ENCODE results near the gene MMP12. TPM values are rescaled to one million over a fixed set of nuclear protein-coding genes. Genes with fewer than 3 reads are reported as not detected.

Gene MMP12
- total and polyA plus RNA-seq, 4 donors: not detected

DNA sequence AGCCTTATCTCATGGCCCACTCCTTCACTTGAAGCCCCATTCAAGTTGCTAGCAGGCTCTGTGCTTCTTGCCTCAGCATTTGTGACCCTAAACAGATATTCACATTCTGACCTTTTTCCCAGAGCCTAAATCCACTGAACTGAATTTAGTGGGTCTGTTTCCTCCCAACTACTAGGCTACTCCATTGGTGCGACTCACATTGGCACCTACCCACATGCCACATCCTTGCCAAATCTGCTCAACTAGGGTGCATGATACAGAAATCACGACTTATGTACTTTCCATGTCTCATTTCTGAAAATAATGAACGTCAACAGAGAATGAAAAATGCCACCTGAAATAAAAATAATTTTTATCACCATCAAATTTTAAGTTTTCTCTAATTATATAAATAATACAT lies 8.4 kb upstream of the MMP12 start:
- TF ChIP-seq, protein P1, sequence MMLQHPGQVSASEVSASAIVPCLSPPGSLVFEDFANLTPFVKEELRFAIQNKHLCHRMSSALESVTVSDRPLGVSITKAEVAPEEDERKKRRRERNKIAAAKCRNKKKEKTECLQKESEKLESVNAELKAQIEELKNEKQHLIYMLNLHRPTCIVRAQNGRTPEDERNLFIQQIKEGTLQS (IDR thresholded peaks at IDR 0.05): no peak
- TF ChIP-seq SP1 (IDR thresholded peaks at IDR 0.05) (no peak), YY1 (IDR thresholded peaks at IDR 0.05) (no peak), RAD21 (IDR thresholded peaks at IDR 0.05) (no peak), FOXA2 (IDR thresholded peaks at IDR 0.05) (no peak), HNF4A (conservative IDR thresholded peaks at IDR 0.05) (no peak), HNF4G (IDR thresholded peaks at IDR 0.05) (no peak), NR2F2 (IDR thresholded peaks at IDR 0.05) (no peak), RXRA (IDR thresholded peaks at IDR 0.05) (no peak), FOXA1 (IDR thresholded peaks at IDR 0.05) (no peak), EGR1 (IDR thresholded peaks at IDR 0.05; ENCODE audit: low read depth in 2 of 2) (no peak)
- TF ChIP-seq, protein P2, sequence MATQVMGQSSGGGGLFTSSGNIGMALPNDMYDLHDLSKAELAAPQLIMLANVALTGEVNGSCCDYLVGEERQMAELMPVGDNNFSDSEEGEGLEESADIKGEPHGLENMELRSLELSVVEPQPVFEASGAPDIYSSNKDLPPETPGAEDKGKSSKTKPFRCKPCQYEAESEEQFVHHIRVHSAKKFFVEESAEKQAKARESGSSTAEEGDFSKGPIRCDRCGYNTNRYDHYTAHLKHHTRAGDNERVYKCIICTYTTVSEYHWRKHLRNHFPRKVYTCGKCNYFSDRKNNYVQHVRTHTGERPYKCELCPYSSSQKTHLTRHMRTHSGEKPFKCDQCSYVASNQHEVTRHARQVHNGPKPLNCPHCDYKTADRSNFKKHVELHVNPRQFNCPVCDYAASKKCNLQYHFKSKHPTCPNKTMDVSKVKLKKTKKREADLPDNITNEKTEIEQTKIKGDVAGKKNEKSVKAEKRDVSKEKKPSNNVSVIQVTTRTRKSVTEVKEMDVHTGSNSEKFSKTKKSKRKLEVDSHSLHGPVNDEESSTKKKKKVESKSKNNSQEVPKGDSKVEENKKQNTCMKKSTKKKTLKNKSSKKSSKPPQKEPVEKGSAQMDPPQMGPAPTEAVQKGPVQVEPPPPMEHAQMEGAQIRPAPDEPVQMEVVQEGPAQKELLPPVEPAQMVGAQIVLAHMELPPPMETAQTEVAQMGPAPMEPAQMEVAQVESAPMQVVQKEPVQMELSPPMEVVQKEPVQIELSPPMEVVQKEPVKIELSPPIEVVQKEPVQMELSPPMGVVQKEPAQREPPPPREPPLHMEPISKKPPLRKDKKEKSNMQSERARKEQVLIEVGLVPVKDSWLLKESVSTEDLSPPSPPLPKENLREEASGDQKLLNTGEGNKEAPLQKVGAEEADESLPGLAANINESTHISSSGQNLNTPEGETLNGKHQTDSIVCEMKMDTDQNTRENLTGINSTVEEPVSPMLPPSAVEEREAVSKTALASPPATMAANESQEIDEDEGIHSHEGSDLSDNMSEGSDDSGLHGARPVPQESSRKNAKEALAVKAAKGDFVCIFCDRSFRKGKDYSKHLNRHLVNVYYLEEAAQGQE (IDR thresholded peaks at IDR 0.05): no peak
- TF ChIP-seq, protein P3, sequence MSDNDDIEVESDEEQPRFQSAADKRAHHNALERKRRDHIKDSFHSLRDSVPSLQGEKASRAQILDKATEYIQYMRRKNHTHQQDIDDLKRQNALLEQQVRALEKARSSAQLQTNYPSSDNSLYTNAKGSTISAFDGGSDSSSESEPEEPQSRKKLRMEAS (IDR thresholded peaks at IDR 0.05): no peak
- TF ChIP-seq, protein P4, sequence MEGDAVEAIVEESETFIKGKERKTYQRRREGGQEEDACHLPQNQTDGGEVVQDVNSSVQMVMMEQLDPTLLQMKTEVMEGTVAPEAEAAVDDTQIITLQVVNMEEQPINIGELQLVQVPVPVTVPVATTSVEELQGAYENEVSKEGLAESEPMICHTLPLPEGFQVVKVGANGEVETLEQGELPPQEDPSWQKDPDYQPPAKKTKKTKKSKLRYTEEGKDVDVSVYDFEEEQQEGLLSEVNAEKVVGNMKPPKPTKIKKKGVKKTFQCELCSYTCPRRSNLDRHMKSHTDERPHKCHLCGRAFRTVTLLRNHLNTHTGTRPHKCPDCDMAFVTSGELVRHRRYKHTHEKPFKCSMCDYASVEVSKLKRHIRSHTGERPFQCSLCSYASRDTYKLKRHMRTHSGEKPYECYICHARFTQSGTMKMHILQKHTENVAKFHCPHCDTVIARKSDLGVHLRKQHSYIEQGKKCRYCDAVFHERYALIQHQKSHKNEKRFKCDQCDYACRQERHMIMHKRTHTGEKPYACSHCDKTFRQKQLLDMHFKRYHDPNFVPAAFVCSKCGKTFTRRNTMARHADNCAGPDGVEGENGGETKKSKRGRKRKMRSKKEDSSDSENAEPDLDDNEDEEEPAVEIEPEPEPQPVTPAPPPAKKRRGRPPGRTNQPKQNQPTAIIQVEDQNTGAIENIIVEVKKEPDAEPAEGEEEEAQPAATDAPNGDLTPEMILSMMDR (IDR thresholded peaks at IDR 0.05; ENCODE audit: low read depth, low read length, missing input control): no peak
- TF ChIP-seq, protein P5, sequence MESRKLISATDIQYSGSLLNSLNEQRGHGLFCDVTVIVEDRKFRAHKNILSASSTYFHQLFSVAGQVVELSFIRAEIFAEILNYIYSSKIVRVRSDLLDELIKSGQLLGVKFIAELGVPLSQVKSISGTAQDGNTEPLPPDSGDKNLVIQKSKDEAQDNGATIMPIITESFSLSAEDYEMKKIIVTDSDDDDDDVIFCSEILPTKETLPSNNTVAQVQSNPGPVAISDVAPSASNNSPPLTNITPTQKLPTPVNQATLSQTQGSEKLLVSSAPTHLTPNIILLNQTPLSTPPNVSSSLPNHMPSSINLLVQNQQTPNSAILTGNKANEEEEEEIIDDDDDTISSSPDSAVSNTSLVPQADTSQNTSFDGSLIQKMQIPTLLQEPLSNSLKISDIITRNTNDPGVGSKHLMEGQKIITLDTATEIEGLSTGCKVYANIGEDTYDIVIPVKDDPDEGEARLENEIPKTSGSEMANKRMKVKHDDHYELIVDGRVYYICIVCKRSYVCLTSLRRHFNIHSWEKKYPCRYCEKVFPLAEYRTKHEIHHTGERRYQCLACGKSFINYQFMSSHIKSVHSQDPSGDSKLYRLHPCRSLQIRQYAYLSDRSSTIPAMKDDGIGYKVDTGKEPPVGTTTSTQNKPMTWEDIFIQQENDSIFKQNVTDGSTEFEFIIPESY (IDR thresholded peaks at IDR 0.05): no peak
- Histone ChIP-seq H3K9ac (ENCODE audit: low read depth in 1 of 2, low read length in 2 of 2) (no peak overlapping the region), H3K4me1 (ENCODE audit: control insufficient read depth in 4 of 4, insufficient read depth in 4 of 4, low read length in 3 of 4) (no peaks in the 10 kb centered on the region), H3K27ac (ENCODE audit: low read depth in 1 of 2, low read length in 2 of 2) (peak overlapping the region; percentile 38 to 57), H3K36me3 (ENCODE audit: control insufficient read depth in 4 of 4, insufficient read depth in 3 of 4, low read depth in 1 of 4, low read length in 3 of 4) (no peaks in the 10 kb centered on the region), H3K27me3 (ENCODE audit: control insufficient read depth in 4 of 4, insufficient read depth in 4 of 4, low read length in 3 of 4) (no peaks in the 10 kb centered on the region), H3K4me3 (ENCODE audit: low read depth in 1 of 3, low read length in 3 of 3) (no peak overlapping the region), H3K9me3 (ENCODE audit: control insufficient read depth in 4 of 4, low read length in 3 of 4) (no peaks in the 10 kb centered on the region)
- no peak for DNase-seq (ENCODE audit: low spot score)
- WGBS: 77% methylated on average over 3 of the region's 3 CpGs

DNA sequence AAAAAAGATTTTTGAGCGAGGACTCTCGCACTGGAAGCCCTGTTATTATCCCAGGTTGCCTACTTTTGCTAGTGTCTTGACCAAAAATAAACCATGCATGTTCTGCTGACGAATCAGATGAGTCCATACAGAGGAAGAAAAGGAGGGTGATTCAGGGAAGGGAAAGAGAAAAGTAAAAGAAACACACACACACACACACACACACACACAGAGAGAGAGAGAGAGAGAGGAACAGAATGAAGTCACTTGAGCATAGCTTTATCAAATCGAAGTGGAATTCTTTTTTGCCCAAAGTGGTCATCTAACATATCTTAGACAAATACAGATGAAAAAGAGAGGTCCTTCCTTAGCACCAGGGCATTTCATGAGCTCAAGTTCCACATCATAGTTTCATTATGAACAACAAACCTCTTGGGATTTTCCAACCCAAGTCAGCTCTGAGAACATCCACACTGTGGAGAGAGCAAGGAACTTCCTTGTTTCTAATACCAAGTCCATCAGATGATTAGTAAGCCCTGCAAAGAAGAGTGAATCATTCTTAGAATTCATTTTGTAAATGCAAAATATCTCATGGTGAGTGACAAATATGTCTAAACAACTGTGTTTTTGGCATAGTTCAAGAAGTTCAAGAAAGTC lies 7.7 kb upstream of the MMP12 start:
- WGBS: 73% methylated on average over 4 of the region's 4 CpGs
- DNase-seq (ENCODE audit: low spot score): no peak
- Histone ChIP-seq H3K9me3 (ENCODE audit: control insufficient read depth in 4 of 4, low read length in 3 of 4) (no peaks in the 10 kb centered on the region), H3K36me3 (ENCODE audit: control insufficient read depth in 4 of 4, insufficient read depth in 3 of 4, low read depth in 1 of 4, low read length in 3 of 4) (no peaks in the 10 kb centered on the region), H3K4me1 (ENCODE audit: control insufficient read depth in 4 of 4, insufficient read depth in 4 of 4, low read length in 3 of 4) (no peaks in the 10 kb centered on the region), H3K27ac (ENCODE audit: low read depth in 1 of 2, low read length in 2 of 2) (peak overlapping the region in 1 of 2 donors; percentile 38), H3K4me3 (ENCODE audit: low read depth in 1 of 3, low read length in 3 of 3) (no peak overlapping the region), H3K9ac (ENCODE audit: low read depth in 1 of 2, low read length in 2 of 2) (no peak overlapping the region), H3K27me3 (ENCODE audit: control insufficient read depth in 4 of 4, insufficient read depth in 4 of 4, low read length in 3 of 4) (no peaks in the 10 kb centered on the region)
- TF ChIP-seq RXRA (IDR thresholded peaks at IDR 0.05) (no peak), FOXA2 (IDR thresholded peaks at IDR 0.05) (no peak), NR2F2 (IDR thresholded peaks at IDR 0.05) (no peak), YY1 (IDR thresholded peaks at IDR 0.05) (no peak), HNF4A (conservative IDR thresholded peaks at IDR 0.05) (no peak), SP1 (IDR thresholded peaks at IDR 0.05) (no peak), RAD21 (IDR thresholded peaks at IDR 0.05) (no peak)
- TF ChIP-seq, protein P1 (IDR thresholded peaks at IDR 0.05): no peak
